Measurements from ENCODE around the gene WDFY4.

- TF ChIP-seq CTCF (IDR thresholded peaks at IDR 0.05) (no peak), POLR2A (IDR thresholded peaks at IDR 0.05) (no peak), POLR2AphosphoS5 (IDR thresholded peaks at IDR 0.05; ENCODE audit: insufficient read depth in 1 of 2, low read depth in 1 of 2) (no peak)
Measured at GRCh38 chr10:48739170-48739569, 54.5 kb downstream of the WDFY4 start.
